GM18505 (cell line): ENCODE results near the gene ITGB5.

ENCODE experiments used
- ATAC-seq: cut with Tn5 transposase; IDR thresholded peaks from one replicate; pipeline ENCODE4 v1.9.1; 2021; ENCODE audit not compliant: unreplicated experiment
- POLR2A ChIP-seq: IDR thresholded peaks from 4 replicates; pipeline ENCODE4 v1.6.1; 2011; ENCODE audit warnings: borderline replicate concordance; ENCODE audit not compliant: insufficient read depth, insufficient read length; ENCODE audit errors: extremely low read depth

The ITGB5 gene, protein sequence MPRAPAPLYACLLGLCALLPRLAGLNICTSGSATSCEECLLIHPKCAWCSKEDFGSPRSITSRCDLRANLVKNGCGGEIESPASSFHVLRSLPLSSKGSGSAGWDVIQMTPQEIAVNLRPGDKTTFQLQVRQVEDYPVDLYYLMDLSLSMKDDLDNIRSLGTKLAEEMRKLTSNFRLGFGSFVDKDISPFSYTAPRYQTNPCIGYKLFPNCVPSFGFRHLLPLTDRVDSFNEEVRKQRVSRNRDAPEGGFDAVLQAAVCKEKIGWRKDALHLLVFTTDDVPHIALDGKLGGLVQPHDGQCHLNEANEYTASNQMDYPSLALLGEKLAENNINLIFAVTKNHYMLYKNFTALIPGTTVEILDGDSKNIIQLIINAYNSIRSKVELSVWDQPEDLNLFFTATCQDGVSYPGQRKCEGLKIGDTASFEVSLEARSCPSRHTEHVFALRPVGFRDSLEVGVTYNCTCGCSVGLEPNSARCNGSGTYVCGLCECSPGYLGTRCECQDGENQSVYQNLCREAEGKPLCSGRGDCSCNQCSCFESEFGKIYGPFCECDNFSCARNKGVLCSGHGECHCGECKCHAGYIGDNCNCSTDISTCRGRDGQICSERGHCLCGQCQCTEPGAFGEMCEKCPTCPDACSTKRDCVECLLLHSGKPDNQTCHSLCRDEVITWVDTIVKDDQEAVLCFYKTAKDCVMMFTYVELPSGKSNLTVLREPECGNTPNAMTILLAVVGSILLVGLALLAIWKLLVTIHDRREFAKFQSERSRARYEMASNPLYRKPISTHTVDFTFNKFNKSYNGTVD

DNA sequence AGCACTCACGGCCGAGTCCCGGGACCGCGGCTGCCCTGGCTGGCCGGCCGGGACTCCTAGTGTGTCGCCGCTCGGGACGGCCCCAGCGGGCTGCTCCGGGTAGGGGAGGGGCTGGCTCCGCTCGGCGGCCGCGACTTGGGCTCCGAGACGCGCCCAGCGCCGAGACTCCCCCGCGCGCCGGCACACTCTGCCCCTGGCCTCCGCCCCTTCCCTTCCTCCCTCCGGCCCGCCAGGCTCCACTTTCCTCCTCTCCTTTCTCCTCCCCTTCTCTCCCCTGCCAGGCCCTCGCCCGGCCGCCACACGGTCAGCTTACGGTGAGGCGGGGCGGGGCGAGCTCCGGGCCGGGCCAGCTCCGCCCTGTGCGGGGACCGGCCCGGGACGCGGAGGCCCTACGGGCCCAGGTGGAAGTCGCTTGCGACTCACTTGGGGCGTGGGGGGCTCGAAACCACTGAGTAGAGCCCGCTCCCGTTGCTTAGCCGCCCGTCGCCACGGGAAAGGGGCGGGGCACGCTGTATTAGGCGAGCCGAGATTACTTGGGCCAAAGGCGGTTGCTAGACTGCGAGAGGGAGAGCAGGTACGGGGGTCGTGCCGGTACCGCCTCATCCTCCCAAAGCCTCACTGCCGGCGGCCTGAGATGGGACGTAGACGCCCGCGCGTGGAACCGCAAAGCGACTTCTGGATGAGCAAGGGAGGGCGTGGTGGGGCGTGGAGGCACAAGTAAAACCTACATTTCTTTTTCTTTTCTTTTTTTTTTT, at the start of gene ITGB5:
Gene ITGB5, minus strand, starts transcription at position 189 of the 755 bp plus-strand sequence. CDS start 365 bp downstream, outside the sequence.
- ATAC-seq = peak; percentile 55
- TF ChIP-seq POLR2A = no peak

- TF ChIP-seq POLR2A = no peak
Observed at GRCh38 chr3:124935794-124936542, 48.8 kb upstream of the ITGB5 start.

GRCh38 chr3:124935264-124935663, 48.1 kb upstream of the ITGB5 start:
- TF ChIP-seq POLR2A = no peak
- ATAC-seq = no peak

More at GRCh38 chr3:124935794-124936542, 48.8 kb upstream of the ITGB5 start:
- ATAC-seq = no peak

DNA sequence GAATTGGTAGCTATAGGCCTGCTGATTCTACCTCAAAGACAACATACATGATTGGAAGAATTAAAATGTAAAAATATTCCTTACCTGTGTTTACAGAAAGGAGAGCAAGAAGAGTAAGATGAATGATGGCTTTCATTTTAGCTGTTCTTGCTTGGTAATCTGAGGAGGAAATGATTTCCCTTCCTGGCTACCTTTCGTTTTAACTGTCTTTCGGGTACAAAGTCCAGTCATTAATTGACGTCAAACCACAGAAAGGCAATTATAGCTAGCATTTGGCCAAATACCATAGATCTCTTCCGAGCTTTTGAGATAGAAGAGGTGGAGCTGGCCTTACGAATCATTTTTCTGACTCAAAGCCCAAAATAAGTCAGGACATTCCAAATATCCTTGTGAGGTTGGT, 47.4 kb upstream of the ITGB5 start, which contains the start of gene MUC13:
Gene MUC13, minus strand, starts transcription at position 175 of the 400 bp plus-strand sequence. Its CDS starts 39 bp downstream, at position 136.
- TF ChIP-seq POLR2A = no peak
- ATAC-seq = no peak

DNA sequence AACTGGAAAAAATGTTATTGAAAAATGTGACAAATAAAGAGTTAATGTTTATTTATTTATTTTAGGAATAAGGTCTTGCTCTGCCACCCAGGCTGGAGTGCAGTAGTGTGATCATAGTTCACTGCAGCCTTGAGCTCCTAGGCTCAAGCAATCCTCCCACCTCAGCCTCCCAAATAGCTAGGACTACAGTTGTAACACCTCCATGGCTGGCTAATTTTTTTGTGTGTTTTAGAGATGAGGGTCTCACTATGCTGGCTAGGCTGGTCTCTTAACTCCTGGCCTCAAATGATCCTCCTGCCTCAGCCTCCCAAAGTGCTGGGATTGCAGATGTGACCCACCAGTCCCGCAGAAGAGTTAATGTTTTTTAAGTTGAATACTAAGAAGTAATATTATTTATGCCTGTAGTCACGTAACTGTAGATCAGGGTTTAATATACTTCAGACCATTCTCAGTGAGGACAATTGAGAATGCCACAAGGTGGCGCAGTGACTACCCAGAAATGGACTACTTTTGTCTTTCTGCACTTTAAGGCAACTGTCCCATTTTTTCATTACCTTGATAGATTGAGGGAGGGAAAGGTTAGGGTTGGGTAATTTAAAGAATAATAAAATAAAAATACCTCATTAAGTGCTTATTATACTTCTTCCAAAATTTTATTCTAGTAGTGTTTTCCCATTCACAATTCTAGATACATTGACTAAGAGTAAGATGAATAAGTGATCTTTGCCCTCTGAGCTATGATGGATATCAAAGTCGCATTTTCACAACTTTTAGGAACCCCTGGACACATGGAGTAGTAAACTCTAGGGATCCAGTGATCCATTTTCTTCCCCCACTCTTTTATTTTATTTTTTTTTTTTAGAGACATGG, 41.4 kb upstream of the ITGB5 start:
- ATAC-seq = no peak
- no peak for TF ChIP-seq POLR2A

DNA sequence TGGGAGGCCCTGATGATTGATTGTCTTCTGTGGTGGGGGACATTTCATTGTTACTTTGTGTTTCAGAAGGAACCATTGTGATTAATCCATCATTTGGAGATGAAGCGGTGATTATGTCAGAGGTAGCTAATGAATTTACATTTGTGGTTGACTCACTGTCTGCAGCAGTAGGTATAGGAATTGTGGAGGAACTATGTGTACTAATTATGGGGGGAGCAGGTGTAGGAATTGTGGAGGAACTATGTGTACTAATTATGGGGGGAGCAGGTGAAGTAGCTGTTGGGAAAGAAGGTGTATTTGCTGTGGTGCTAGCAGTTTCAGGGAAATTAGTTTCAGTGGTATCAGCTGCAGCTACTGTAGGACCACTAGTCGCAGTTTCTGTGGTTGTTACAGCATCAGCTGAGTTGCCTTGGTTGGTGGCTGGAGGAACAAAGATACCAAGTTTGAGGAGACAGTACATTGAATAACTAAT, 40.4 kb upstream of the ITGB5 start:
- ATAC-seq = no peak
- TF ChIP-seq POLR2A = no peak

GRCh38 chr3:124926426-124927101, 39.4 kb upstream of the ITGB5 start:
- no peak for ATAC-seq
- TF ChIP-seq POLR2A = no peak

DNA sequence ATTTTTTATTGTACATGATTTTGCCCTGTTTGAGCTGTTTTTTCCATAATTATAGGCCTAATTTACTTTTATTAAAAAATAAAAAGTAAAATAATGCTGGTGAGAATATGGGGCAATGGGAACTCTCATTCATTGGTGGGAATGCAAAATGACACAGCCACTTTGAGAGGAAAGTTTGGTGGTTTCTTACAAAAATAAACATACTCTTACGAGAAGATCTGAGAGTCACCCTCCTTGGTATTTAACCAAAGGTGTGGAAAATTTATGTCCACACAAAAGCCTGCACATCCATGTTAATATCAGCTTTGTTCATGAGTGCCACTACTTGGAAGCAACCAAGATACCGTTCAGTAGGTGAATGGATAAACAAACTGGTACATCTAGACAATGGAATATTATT, 37.6 kb upstream of the ITGB5 start:
- no peak for ATAC-seq
- TF ChIP-seq POLR2A = no peak

- no peak for TF ChIP-seq POLR2A
- ATAC-seq = no peak
Observed at GRCh38 chr3:124923833-124924232, 36.7 kb upstream of the ITGB5 start.

GRCh38 chr3:124920718-124921117, 33.6 kb upstream of the ITGB5 start:
- ATAC-seq = no peak
- TF ChIP-seq POLR2A = no peak

DNA sequence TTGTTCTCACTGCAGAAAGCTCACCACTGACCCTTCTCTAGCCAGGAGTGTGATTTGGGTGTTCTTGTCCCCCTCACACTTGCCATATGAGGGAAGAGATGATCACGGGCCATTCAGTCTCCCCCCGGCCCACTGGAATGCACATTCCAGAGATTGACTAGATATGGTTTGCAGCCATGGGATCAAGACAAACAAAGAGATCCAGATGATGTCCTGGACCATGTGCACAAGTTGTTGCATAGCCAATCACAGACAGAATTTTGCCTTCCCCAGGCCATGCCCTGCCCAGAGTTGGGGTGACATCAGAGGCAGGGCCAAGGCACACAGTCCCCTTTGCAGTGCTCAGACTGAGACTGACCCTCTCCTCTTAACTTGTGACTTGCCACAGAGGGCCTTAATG, 32.6 kb upstream of the ITGB5 start:
- no peak for TF ChIP-seq POLR2A
- ATAC-seq = no peak

GRCh38 chr3:124918524-124918923, 31.4 kb upstream of the ITGB5 start:
- no peak for TF ChIP-seq POLR2A
- no peak for ATAC-seq
